DMS153 treated with DMSO at 0.1 percent for 48 hours (cell line): ENCODE measurements around the gene ZBBX.
"Not testable (repeated sequence)": the region's sequence is repeated elsewhere in the genome, so short reads cannot be mapped to it uniquely, and the experiment has no call there.

Experiments
- DNase-seq: peaks from one replicate; lab custom pipeline; 2025; ENCODE audit not compliant: unreplicated experiment; lab: John Stamatoyannopoulos, UW

ZBBX gene, protein sequence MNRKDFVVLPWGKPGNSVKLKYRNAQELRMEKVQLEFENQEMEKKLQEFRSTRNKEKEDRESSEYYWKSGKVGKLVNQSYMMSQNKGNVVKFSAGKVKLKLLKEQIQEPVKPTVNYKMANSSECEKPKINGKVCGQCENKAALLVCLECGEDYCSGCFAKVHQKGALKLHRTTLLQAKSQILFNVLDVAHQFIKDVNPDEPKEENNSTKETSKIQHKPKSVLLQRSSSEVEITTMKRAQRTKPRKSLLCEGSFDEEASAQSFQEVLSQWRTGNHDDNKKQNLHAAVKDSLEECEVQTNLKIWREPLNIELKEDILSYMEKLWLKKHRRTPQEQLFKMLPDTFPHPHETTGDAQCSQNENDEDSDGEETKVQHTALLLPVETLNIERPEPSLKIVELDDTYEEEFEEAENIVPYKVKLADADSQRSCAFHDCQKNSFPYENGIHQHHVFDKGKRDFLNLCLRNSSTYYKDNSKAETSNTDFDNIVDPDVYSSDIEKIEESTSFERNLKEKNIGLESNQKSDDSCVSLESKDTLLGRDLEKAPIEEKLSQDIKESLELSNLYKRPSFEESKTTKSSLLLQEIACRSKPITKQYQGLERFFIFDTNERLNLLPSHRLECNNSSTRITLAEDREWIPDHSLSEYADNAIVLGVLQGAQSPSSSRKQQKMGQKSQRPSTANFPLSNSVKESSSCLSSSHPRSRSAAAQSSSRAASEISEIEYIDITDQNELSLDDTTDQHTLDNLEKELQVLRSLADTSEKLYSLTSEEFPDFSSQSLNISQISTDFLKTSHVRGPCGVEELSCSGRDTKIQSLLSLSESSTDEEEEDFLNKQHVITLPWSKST

DNA sequence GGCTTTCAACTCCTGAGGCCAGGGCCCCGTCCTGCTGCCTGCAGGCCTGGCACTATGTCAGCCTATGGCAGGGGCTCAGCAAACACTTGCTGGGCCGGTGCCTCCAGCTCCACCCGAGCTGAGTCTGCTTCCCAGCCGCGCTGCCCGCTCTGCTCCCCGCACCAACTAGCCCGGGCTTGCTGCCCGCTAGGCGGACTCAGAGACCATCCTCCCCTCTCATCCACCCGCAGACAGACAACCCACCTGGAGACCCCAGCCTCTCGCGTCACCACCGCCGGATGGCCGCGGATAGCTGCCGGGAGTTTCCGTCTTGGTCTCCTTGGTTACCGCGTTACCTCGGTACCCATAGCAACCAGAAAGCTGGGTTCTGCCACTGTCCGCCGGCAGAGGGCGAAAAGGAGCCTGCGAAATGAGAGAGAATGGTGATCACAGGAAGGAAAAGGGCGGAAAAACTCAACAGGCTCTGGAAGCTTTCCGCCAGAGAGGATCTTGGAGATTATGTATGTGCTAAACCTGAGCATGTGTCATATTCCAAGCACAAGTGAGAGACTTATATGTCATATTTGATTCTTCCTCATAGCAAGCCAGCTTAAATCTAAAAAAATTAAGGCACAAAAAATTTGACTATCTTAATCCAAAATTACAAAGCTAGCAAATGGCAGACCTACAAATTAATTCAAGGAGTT is at the start of gene ZBBX:
ZBBX (minus strand) TSS at position 294 of the 686 bp plus-strand sequence. CDS start 7,396 bp downstream, outside the sequence.
- peak; percentile 91 for DNase-seq

DNA sequence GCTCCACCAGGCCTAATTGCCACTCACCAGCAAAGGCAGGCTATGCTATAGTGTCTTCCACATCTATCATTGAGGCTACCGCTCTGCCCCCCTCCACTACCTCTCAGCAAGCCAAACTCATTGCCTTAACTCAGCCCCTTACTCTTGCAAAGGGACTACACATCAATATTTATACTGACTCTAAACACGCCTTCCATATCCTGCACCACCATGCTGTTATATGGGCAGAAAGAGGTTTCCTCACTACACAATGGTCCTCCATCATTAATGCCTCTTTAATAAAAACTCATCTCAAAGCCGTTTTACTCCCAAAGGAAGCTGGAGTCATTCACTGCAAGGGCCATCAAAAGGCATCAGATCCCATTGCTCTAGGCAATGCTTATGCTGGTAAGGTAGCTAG is 46.9 kb upstream of the ZBBX start:
- not testable (repeated sequence) for DNase-seq

DNA sequence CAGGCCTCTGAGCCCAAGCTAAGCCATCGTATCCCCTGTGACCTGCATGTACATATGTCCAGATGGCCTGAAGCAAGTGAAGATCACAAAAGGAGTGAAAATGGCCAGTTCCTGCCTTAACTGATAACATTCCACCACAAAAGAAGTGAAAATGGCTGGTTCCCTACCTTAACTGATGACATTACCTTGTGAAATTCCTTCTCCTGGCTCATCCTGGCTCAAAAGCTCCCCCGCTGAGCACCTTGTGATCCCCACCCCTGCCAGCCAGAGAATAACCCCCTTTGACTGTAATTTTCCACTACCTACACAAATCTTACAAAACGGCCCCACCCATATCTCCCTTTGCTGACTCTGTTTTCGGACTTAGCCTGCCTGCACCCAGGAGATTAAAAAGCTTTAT is 42.3 kb upstream of the ZBBX start:
- DNase-seq = not testable (repeated sequence)

DNA sequence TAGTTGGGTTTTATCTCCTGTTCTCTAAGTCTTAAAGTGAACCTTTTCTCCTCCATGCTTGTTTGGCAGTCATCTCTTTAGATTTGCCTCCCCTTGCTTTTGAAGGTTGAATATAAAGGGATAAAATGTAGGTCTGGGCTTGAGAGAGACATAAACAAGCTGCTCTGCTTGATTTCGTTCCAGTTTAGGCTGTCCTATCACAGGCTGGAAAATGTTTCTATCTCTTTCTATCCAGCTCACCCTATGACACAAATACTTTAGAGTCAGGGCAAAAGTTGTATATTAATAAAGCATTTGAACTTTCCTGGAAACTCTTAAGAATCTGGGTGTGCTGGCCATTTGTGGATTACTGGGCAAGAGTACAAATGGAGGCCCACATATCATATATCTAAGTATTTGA is 29.5 kb upstream of the ZBBX start:
- no peak for DNase-seq

DNA sequence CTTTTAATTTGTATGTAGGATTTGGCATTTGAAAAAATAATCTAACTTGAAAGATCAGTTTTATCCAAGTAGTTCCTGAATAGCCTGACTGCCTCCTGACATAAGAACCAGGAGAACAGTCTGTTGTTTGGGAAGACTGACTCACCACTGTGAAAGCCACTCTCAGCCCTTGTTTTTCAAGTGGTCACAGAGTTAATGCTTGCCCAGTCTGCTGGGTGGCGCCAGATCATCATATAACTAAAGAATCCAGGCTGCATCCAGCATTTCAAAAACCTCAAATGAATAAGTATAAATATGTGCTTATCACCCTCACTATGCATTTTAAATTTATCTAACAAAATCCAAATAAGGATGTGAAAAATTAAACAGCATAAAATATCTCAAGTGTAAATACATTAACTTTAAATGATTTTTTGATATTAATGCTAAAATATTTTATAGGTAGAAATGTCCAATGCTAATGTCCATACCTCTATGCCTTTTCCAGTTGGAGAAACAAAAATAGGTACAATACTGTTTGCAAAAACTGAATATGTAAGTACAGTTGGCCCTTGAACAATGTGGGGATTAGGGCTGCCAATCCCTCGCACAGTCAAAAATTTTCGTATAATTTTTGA is 26.9 kb upstream of the ZBBX start:
- peak; percentile 79 for DNase-seq

DNA sequence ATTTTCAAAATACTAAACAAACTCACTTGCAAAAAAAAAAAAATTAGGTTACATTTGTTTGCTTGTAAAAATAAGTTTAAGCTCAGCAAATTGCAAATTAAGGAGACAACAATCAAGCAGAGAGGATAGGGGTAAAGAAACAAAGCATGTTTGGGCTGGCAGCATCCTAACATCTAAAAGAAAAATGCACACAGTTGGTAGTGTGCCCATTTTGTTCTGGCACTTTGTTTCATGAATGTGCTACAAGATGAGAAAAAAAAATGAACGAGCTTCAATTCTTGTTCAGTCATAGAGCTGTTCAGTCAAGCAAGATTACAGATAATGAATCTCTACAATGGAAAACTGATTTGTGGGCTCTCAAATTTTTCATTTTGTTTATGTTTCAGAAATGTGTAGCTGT is 17.7 kb upstream of the ZBBX start:
- no peak for DNase-seq

DNA sequence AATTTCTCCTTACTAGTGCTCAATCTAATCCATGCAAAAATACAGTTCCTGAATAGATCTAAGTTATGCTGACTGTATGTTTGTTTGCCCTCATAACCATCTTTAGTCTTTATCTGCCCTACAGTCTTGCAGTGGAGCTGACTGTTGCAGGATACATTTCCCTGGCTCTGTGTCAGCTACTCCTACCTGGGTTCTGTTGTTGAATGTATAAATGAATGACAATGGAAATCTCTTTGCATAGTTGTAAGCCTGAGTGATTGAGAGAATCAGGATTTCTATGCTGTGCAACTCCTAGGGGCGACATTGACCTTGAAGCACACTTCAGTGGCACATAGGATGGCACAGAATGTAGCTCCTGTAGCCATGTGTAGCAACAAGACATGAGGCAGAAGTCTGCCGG is 16.0 kb upstream of the ZBBX start:
- no peak for DNase-seq

DNA sequence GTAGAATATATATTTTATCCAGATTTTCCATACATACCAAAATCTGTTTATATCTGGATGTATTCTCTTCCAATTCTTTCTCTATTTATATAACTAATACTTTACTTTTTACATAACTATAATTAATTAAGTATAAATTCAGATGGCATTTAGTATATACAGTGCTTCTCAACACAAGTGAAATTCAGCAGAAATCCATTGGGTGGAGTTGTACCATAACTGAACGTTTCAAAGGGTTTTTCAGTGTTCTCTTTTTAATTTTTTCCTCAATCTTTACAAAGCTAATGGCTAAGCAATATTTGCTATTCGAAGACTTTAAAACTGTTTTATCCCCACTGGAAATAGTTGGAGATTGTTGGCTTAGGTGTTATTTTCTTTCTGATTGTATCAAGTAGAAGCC is 13.9 kb upstream of the ZBBX start:
- DNase-seq = no peak

DNA sequence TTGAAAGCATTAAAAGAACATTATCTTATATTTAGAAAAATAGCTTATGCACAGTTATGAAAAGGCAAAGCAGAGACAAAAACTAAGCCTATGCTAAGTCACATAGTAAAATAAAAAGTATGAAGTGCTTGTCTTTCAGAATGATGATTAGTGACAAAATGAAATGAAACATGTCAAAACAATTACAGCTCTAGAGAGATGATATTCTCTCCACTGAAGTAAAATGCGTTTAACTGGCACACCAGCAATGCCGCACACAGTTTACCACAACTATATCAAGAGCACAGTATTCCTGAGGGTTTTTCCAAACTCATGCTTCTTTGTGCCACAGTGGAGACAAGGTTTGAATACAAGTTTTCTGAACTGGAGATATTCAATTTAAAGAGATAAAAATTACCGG is 2.1 kb upstream of the ZBBX start:
- no peak for DNase-seq

DNA sequence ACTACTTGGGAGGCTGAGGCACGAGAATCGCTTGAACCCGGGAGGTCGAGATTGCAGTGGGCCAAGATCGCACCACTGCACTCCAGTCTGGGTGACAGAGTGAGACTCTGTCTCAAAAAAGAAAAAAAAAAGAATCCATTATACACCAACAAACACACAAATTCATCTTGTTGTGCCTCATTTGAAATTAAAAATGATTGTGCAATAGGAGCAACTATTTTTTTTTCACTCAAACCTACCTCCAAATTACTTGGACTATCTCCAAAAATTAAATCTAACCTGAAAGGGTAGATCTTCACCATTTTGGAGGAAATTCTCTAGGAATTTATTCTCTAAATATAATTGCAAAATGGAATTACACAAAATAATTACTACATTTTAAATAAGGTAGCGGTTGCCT is 4.6 kb downstream of the ZBBX start:
- DNase-seq = no peak

DNA sequence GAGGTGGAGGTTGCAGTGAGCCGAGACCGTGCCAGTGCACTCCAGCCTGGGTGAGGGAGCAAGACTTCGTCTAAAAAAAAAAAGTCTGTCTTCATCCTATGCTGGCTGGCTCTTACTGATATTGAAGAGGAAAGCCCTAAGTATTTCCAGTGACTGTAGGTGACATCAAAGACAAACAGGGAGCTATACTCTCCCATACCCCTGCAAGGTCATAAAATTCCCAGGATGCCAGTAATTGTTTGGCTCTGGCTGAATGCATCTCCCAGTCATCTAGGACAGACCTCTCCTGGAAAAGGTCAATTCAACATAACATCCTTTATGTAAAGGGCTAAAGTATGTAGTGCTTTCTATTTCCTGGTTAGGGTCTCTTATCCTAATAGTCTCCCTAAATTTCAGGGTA is 8.0 kb downstream of the ZBBX start:
- no peak for DNase-seq

DNA sequence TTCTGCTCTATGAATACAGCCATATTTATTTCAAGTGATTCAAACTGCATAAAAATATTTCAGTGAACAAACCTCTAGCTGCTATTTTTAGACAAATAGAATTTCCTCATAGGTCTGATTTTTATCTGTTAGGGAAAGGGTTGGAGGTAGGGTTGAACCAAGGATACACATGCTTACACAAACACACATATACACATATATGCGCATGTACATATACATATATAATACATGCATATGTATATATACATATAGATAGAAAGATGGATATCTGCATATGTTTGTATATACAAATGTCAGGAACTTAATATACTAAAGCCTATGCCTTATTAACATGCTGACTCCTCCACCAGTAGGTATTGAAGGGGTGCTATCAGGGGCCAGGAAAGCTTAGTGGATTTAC is 18.1 kb downstream of the ZBBX start:
- DNase-seq = no peak

DNA sequence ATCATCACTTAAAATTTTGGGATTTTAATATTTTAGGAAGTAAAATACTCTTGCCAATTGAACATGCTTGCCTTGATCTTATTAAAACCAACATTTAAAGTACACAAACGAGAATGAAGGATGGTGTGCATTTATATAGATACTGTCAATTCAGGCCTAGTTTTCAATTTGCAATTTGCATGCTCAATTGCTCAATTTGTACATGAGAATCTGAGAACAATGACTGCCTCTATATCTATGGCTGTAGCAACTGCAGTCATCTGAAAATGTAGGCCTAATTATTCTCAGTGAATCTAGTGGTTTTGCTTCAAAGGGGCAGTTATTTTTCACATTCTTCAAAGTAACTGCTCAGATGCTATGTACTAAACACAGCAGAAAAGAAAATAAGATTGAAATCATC is 18.8 kb downstream of the ZBBX start:
- no peak for DNase-seq

DNA sequence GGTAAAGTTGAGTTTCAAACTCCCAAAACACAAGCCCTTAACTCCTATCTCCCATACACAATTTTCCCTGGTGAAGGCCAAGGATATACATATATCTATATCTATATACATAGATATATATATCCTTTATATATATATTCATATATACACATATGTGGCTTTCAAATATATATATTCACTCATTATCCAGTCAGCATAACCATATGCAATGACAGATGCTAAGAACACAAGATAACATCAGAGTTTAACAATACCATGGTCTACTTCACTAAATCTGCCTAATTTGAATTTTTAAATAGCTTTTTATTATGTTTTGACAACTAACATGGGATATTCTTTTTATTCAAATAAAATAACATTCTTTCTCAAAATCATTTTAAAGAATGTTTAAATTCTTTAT is 24.7 kb downstream of the ZBBX start:
- DNase-seq = no peak

DNA sequence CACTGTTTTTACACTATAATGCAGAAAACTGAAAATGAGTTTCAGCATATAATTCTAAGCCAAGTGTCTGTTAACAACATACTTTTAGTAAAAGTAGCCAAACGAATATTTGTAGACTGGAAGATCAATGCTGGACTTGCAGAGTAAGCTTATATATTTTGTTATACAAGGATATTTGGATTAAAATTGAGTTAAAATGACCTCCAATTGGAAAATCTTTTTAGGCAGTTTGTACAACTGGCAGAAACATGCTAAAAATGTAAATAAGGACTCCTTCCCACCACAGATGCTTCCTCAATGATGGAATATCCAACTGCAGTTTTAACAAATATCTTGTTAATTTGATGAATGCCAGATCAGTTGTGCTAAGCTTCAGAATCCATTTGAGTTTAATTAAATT is 25.3 kb downstream of the ZBBX start:
- no peak for DNase-seq

DNA sequence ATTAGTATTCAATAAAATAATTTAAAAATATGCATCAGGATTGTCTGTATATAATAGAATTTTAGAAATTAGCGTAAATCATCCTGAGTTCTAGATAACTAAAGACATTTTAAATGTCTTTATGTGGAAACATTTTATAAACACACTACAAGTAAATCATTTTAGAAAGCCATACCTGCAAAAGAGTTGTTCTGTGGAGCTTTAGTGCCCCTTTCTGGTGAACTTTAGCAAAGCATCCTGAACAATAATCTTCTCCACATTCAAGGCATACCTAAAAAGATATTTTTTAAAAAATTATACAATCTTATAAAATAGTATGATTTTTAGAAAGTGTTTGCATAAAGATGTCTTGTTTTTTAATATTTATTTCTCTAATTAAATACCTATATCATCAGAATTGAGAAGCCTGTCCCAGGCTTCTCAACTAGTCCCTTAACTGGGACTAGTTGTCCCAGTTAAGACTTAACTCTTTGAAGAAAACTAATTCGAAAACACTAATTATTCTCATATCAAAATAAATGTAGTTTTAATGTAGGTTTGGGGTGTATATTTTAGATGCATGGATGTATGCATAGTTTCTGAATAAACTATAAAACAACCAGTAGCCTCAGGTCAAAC is 29.7 kb downstream of the ZBBX start:
- peak; percentile 16 for DNase-seq

DNA sequence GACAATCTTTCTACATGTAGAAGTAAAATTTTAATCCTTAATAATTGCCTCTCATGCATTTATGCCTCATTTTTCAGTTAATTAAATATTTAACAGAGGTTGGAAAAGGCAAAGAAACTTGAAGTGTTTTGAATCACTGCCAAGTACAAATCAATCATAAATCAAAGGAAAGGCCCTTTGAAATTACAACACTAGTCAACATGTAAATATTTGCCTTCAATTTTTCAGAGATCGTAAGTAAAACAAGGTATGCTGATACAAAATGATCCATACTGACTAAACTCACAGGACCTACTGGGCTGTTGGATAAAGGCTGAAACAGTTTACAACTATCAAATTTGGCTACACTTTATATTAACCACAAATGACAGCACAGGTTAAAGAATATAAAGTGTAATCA is 33.9 kb downstream of the ZBBX start:
- no peak for DNase-seq

DNA sequence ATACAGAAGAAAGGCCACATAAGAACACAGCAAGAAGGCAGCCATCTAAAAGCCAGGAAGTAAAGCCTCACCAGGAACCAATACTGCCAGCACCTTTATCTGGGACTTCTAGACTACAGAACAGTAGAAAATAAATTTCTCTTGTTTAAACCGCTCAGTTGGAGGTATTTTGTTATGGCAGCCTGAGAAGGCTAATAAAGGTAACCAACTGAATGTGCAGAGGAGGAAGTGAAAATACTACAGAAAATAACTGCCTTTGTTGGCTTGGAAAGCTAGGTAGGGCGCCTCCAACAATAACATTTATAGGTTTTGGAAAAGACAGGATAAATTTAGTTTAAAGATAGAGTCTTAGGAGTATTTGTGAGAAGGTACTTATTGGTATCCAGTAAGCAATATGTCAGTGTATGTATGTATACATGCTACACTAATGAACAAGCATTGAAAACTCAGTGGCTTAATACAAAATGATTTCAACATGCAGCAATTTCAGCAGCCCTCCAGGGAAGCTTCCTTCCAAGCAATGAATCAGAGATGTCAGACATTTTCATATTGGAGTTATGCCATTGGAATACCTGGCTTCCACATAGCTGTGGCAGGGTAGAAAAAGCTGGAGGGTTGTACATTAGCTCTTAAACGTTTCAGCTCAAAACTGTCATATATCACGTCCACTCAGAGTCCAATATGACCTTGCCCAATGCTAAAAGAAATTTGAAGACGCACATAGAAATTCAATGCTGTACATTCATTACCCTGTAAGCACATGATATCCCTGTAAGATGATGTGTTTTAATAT is 48.9 kb downstream of the ZBBX start:
- DNase-seq = no peak

DNA sequence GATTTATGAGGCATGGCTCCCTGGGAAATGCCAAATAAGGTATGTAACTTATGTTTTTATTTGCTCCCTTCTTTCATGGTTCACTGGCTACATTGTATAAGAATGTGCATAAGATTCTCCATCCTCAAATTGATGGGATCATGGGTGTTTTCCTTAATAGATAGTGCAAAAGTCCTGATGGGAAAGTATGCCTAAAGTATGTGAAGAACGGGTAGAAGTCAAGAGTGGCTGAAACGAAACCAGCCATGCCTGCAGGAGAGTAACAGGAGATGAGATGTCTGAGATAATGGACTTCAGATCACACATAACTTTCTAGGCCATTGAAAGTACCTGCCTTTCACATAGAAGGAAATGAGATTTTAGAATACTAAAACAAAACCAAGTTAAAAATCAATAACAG is 56.5 kb downstream of the ZBBX start:
- DNase-seq = no peak

DNA sequence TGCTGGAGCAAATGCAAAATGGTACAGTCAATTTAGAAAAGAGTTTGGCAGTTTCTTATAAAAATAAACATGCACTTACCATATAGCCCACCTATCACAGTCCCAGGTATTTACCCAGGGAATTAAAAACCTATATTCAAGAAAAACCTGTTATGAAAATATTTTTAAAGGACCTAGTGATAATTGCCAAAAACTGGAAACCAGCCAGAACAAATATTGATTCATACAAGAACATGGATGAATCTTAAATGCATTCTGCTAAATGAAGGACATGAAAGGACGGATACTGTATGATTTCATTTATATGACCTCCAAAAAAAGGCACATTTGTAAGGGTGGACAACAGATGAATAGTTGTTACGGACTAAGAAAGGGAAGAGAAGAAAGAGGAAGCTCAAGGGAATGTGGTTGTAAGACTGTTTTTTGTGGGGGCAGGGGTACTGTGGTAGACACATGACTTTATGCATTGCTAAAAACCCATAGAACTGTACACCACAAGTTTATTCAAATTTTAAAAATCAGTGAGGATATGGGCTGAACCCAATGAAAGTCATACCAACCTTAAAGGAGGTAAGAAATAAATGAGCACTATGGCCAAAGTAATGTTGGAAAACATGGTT is 61.0 kb downstream of the ZBBX start:
- no peak for DNase-seq
